Thyroid gland (tissue), 4 donors: ENCODE measurements around the gene SAT2.

Experiments used
- CTCF ChIP-seq, 6 experiments: fragments of 200-600 bp in 3 of 6; fragments of 450-650 bp in 3 of 6; sonication (generic) in 3 of 6; IDR thresholded peaks; one replicate each; pipeline ENCODE4 v1.5.1; 2016 to 2019; ENCODE audit warnings: antibody characterized with exemption in 6 of 6, mild to moderate bottlenecking in 2 of 6, inconsistent platforms in 1 of 6, moderate library complexity in 1 of 6
- POLR2A ChIP-seq, 2 donors: fragments of 450-650 bp; IDR thresholded peaks; one replicate each; pipeline ENCODE4 v1.6.1; 2017; ENCODE audit warnings: antibody characterized with exemption in 2 of 2, mild to moderate bottlenecking in 2 of 2, moderate library complexity in 1 of 2

GRCh38 chr17:7650509-7651096, 23.0 kb upstream of the SAT2 start, which contains the start of gene ATP1B2:
- TF ChIP-seq CTCF (IDR thresholded peaks at IDR 0.05): no peak
- TF ChIP-seq POLR2A (IDR thresholded peaks at IDR 0.05): no peak
